Loucy (cell line): ENCODE measurements around the gene SLC29A3.

ENCODE experiments used
- EZH2phosphoT487 ChIP-seq: fragments of 200-600 bp; IDR thresholded peaks from 2 replicates; pipeline ENCODE4 v1.6.1; 2018; ENCODE audit warnings: antibody characterized with exemption, mild to moderate bottlenecking, moderate library complexity, borderline replicate concordance
- TF ChIP-seq, protein P1 (sequence below): fragments of 200-600 bp; sonication (generic); conservative IDR thresholded peaks from 2 replicates; pipeline ENCODE4 v1.5.1; 2014; ENCODE audit warnings: mild to moderate bottlenecking, antibody characterized with exemption, low read length

DNA sequence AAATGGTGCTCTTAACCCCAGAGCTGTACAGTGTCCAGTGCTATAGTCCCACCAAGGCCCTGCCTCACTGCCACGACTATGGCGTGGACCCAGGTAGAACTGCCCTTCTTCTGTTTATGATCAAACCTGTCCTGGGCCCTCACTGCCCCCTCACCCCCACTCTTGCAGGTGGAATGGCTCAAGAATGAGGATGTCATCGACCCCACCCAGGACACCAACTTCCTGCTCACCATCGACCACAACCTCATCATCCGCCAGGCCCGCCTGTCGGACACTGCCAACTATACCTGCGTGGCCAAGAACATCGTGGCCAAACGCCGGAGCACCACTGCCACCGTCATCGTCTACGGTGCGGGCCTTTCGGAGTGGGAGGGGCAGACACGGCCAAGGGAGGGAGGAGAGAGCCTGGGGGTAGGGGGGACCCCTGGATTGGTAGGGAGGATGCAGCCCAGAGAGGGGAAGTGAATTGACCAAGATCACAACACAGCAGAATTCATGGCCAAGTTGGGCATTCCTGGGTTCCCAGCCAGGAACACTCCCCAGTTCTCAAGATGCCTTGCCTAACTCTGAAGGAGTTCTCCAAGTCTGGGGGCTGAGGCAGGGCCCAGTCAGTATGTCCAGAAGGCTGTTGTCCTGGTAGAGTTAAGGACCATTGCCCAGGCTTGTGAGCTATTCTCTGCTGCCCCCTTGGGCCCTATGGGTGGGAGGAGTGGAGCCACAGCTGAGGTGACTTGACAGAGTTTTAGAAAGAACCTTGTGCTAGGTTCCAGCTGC lies 32.4 kb upstream of the SLC29A3 start:
- TF ChIP-seq, protein P1, sequence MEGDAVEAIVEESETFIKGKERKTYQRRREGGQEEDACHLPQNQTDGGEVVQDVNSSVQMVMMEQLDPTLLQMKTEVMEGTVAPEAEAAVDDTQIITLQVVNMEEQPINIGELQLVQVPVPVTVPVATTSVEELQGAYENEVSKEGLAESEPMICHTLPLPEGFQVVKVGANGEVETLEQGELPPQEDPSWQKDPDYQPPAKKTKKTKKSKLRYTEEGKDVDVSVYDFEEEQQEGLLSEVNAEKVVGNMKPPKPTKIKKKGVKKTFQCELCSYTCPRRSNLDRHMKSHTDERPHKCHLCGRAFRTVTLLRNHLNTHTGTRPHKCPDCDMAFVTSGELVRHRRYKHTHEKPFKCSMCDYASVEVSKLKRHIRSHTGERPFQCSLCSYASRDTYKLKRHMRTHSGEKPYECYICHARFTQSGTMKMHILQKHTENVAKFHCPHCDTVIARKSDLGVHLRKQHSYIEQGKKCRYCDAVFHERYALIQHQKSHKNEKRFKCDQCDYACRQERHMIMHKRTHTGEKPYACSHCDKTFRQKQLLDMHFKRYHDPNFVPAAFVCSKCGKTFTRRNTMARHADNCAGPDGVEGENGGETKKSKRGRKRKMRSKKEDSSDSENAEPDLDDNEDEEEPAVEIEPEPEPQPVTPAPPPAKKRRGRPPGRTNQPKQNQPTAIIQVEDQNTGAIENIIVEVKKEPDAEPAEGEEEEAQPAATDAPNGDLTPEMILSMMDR, result no peak
- TF ChIP-seq EZH2phosphoT487, result no peak
